Epithelial cell of proximal tubule (primary cell): Measurements from ENCODE around the gene TMEM132E. TPM values are rescaled to one million over a fixed set of nuclear protein-coding genes. Genes with fewer than 3 reads are reported as not detected.

Experiments
- DNase-seq: peaks from one replicate; pipeline ENCODE4 v3.0.0-alpha.2; 2011; ENCODE audit warnings: low read depth
- H3K4me3 ChIP-seq: 2 replicates; pipeline ENCODE4 v1.5.1; 2011; ENCODE audit warnings: low read depth, mild to moderate bottlenecking, low read length
- total RNA-seq: library from RNA; depleted of rRNA; stranded (reverse); fragments of >200 nt; gene quantifications from 2 replicates; pipeline ENCODE4 v1.2.3, GENCODE V29; 2015
- TF ChIP-seq, protein P1 (sequence below): conservative IDR thresholded peaks from 2 replicates; pipeline ENCODE4 v1.5.1; 2012; ENCODE audit warnings: low read depth, mild to moderate bottlenecking, low read length

Gene TMEM132E
- total RNA-seq, 1 donor from 2014 or later = not detected

DNA sequence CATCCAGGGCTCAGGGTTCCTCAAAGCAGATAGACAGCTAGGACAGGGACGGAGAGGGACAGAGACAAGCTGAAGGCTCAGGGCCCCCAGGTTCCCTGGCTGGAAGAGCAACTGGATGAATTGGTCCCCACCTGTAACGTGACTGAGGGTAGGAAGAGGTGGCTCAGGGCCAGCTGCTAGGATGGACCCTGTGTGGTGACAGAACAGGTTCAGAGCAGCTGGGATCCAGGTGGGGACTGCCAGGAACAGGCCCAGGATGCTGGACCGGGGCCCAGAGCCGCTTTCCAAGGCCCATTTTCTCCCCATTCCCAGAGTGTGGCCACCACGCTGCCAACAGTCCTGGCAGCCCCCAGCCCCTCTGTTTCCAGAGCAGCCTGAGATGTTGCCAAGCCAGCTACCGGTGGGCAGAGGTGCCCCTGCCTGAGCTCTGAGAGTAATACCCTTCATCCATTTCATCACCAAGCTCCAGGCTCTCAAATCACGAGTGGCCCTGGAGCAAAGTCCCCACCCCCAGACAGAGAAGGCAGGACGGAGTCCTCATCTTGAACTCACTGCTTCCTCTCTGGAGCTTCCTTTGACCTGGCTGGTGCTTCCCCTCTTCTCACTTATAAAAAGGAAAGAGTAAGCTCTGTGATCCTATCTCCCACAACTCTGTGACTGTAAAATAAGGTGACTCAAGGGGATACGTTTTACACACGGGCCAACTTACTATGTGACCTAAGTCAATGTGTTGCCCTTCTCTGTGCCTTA is 79.6 kb downstream of the TMEM132E start:
- TF ChIP-seq, protein P1, sequence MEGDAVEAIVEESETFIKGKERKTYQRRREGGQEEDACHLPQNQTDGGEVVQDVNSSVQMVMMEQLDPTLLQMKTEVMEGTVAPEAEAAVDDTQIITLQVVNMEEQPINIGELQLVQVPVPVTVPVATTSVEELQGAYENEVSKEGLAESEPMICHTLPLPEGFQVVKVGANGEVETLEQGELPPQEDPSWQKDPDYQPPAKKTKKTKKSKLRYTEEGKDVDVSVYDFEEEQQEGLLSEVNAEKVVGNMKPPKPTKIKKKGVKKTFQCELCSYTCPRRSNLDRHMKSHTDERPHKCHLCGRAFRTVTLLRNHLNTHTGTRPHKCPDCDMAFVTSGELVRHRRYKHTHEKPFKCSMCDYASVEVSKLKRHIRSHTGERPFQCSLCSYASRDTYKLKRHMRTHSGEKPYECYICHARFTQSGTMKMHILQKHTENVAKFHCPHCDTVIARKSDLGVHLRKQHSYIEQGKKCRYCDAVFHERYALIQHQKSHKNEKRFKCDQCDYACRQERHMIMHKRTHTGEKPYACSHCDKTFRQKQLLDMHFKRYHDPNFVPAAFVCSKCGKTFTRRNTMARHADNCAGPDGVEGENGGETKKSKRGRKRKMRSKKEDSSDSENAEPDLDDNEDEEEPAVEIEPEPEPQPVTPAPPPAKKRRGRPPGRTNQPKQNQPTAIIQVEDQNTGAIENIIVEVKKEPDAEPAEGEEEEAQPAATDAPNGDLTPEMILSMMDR = no peak
- H3K4me3 ChIP-seq = no peak overlapping the region
- DNase-seq = no peak

DNA sequence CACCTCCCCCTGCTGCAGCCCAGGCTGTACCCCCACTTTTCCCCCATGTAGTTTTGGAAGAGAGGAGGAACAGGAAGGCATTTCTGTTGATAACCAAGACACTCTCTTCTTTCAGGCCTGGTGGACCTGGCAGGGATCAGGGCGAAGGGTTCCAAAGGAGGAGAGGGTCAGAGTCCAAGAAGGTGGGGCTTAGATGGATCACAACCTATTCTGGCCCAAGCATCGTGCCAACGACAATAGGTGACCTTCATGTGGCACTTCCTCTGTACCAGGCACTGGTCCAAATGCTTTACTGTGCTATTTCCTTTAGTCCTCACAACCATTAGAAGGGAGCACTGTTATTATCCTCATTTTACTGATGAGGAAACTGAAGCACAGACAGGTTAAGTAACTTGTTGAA is 84.3 kb downstream of the TMEM132E start:
- no peak overlapping the region for H3K4me3 ChIP-seq
- DNase-seq = no peak
- TF ChIP-seq, protein P1 = no peak

DNA sequence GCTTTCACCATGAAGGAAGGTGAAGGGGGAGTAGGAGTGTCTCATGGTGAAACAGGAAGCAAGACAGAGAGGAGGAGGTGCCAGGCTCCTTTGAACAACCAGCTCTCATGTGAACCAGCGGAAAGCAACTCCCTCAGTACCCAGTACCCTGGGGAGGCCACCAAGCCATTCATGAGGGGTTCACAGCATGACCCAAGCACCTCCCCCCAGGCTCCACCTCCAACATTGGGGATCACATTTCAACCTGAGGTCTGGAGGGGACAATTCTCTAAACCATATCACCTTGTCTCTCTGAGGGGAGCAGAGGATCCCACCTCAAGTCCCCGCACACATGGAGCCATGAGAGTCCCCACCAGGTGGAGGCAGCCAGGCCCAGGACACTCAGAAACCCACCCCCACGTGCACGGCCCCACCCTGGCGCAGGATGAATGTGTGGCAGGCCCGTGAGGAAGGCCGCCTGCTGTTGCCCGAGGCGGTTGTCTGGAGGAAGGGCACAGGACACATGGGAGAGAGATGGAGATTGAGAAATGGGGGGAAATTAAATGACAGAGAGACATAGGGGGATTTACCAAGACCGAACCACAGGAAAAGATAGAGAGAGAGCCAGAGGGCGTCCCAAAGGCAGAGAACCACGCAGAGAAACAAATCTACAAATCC is 85.9 kb downstream of the TMEM132E start:
- TF ChIP-seq, protein P1 = no peak
- H3K4me3 ChIP-seq = no peak overlapping the region
- no peak for DNase-seq

DNA sequence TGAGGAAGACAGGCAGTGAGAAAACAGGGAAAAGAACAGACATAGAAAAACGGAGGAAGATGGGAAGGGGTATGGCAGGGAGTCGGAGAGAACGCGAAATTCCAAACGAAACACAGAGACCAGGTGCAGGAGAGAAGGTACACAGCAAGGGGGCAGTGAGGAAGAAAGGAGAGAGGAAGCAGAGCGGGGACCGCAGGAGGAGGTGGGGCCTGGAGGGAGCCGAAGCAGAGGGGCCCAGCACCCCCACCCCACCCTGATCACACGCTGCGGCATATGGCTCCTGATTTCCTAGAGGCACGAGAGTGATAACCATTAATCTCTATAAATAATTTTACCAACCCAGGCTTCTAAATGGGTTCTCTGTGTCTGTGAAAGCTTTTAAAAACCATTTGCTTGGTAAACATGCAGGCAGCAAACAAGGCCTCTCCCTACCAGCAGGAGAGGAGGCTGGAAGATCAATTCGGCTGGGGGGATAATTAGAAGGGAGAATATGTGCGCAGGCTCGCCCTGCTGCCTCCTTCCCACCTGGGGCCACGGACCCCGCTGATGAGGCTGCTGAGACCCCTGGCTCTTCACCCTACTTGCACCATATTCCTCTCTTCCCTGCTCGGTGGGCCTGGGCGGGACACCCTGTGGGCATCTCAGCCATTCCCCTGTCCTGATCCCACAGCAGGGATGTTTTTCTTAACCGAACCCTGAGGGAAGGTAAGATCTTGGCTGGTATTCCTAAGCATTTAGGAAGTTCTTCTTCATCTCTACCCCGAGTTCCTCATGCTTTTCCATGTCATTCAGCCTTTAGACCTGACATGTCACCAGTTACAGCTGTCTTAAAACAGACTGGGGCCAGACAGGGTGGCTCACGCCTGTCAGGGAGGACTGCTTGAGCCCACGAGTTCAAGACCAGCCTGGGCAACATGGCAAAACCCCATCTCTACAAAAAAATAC is 86.7 kb downstream of the TMEM132E start:
- DNase-seq = no peak
- H3K4me3 ChIP-seq = no peak overlapping the region
- TF ChIP-seq, protein P1 = no peak

DNA sequence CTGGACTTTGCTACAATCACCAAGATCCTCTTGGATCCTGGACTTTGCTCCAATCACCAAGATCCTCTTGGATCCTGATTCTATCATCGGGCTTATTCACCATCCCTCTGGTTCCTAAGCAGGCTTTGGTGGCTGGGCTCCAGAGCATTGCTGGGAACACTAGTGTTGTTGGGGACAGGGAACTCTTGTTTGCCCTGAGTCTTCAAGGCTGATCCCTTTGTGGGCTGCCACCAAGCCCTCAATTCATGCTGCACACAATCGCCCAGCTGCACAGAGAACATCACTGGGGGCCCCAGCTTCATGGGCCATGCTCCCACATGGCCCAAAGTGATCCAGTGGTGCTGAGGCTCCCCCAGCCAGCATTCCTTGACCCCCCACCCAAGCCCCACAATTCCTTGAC is 88.3 kb downstream of the TMEM132E start:
- DNase-seq = no peak
- TF ChIP-seq, protein P1 = no peak
- no peak overlapping the region for H3K4me3 ChIP-seq

DNA sequence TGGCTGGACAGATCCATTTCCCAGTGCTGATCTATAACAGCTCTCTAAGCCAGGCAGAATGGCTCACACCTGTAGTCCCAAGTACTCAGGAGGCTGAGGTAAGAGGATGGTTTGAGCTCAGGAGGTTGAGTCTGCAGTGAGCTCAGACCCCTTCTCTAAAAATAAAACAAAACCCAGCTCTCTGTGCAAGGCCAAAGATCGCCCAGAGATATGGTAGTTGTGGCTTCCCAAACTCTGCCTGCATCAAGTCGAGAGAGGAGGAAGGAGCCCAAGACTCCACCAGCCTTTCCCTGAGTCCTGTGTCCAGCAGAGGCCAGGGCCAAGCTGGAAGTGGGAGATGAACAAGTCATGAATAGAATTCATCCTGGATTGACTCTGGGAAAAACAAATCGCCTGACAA is 88.8 kb downstream of the TMEM132E start:
- TF ChIP-seq, protein P1 = no peak
- no peak overlapping the region for H3K4me3 ChIP-seq
- DNase-seq = no peak
